HG03439 (cell line): Measurements from ENCODE around the gene FOXL2.

Source experiments
- ATAC-seq: cut with Tn5 transposase; IDR thresholded peaks from one replicate; pipeline ENCODE4 v1.9.1; 2021; ENCODE audit warnings: mild to moderate bottlenecking, moderate library complexity; ENCODE audit not compliant: unreplicated experiment

Gene FOXL2

GRCh38 chr3:138945709-138946662 lies 951 bp downstream of the FOXL2 start:
- ATAC-seq: no peak

- ATAC-seq: no peak
These were observed 1.8 kb downstream of the FOXL2 start for GRCh38 chr3:138944929-138945708.

- ATAC-seq: no peak
These were observed 2.3 kb downstream of the FOXL2 start for GRCh38 chr3:138944654-138944928.

- ATAC-seq: no peak
These were observed 2.9 kb downstream of the FOXL2 start for GRCh38 chr3:138943724-138944653.

GRCh38 chr3:138942861-138943623 lies 3.9 kb downstream of the FOXL2 start:
- ATAC-seq: no peak

- no peak for ATAC-seq
These were observed 4.7 kb downstream of the FOXL2 start for GRCh38 chr3:138942271-138942670.

GRCh38 chr3:138941259-138941885 lies 5.6 kb downstream of the FOXL2 start:
- no peak for ATAC-seq

- no peak for ATAC-seq
These were observed 6.5 kb downstream of the FOXL2 start for GRCh38 chr3:138940446-138940845.

GRCh38 chr3:138939561-138940241 lies 7.2 kb downstream of the FOXL2 start:
- ATAC-seq: no peak

GRCh38 chr3:138938877-138939560 lies 7.9 kb downstream of the FOXL2 start:
- ATAC-seq: no peak

- no peak for ATAC-seq
These were observed 8.7 kb downstream of the FOXL2 start for GRCh38 chr3:138938056-138938876.

- no peak for ATAC-seq
These were observed 9.3 kb downstream of the FOXL2 start for GRCh38 chr3:138937690-138938055.

GRCh38 chr3:138936741-138937689 lies 9.9 kb downstream of the FOXL2 start:
- no peak for ATAC-seq

- peak; percentile 74 for ATAC-seq
These were observed 10.8 kb downstream of the FOXL2 start for GRCh38 chr3:138935863-138936740.

GRCh38 chr3:138935505-138935862 lies 11.5 kb downstream of the FOXL2 start:
- ATAC-seq: no peak
